Retinal pigment epithelial cell (primary cell): ENCODE measurements around the gene IL34.

Source experiments
- DNase-seq: peaks from one replicate; pipeline ENCODE4 v3.0.0-alpha.2; 2010; ENCODE audit warnings: low read depth
- H3K4me3 ChIP-seq: 2 replicates; pipeline ENCODE4 v1.5.1; 2011; ENCODE audit warnings: mild to moderate bottlenecking, low read length, control low read depth, moderate library complexity
- CTCF ChIP-seq: conservative IDR thresholded peaks from 2 replicates; pipeline ENCODE4 v1.5.1; 2011; ENCODE audit warnings: low read depth, low read length, control low read depth, inconsistent platforms

IL34 gene

DNA sequence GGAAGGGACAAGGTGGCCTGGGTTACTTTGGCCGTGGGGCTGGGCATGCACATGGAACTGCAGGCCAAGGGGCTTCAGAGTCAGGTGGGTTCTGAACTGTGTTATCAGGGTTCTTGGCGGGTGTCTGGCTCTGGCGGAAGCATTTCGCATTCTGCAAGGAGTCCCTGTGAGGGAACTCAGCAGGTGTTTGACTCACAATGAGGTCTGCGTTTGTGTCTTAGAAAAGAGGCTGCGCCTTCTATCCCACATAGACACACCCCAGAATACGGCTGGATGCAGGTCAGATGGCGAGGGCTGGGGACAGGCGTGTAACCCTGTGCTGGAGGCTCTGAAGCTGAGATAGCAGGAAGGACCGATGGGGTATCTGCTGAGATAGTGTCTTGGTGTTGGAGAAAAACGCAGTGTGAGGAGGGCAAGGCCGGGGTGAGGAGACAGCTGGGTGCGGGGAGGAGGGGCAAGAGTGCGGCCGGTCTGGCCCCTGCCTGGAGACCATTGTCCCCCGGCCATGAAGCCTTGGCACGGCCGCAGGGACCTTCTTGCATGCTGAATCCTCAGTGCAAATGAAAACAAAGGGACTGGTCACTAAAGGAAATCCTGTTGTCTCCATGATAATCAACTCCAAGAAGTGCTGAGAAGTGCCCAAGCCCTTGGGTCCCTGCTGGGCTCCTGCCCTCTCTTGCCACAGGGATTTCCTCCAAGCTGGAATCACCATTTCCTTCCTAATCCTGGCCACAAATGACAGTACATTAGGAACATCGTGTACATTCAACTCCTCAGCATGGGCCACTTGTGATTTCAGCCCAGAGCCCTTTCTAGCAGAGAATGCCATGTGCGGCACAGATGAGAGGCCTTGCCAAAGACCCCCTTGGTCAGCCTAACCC, 62.2 kb downstream of the IL34 start:
- no peak for TF ChIP-seq CTCF
- H3K4me3 ChIP-seq = no peak overlapping the region
- no peak for DNase-seq

GRCh38 chr16:70709457-70709856, 63.1 kb downstream of the IL34 start:
- no peak for DNase-seq
- no peak for TF ChIP-seq CTCF

DNA sequence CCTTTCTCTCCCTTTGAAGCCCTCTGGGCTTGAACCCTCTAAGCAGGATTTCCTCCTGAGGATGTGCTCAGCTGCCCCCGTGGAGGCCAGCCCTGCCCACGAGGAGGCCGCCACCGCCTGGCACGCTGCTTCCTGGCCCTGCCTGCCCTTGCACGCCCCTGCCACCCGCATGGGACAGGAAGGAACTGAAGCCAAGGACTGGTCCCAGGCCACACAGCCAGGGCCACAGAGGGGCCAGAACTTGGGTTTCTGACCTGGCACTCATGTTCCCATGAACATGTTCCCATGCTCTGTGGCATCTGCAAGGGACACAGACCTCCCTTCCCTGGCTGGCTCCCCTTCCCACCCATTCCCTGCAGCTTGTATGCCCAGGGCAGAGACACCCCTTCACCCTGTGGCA, 63.6 kb downstream of the IL34 start:
- no peak for TF ChIP-seq CTCF
- no peak overlapping the region for H3K4me3 ChIP-seq
- DNase-seq = no peak

More at GRCh38 chr16:70709457-70709856, 63.1 kb downstream of the IL34 start:
- H3K4me3 ChIP-seq = no peak overlapping the region
